Neural crest cell (in vitro differentiated cells): Measurements from ENCODE around the gene CPNE6. TPM values are rescaled to one million over a fixed set of nuclear protein-coding genes. Genes with fewer than 3 reads are reported as not detected.
"Not testable (repeated sequence)": the region's sequence is repeated elsewhere in the genome, so short reads cannot be mapped to it uniquely, and the experiment has no call there.

Source experiments
- DNase-seq: peaks from one replicate; pipeline ENCODE4 v3.0.0; 2021; ENCODE audit warnings: low read depth, mixed read lengths, low spot score
- H3K27ac Mint-ChIP-seq: one replicate; pipeline ENCODE4 v1.8.0; 2021; ENCODE audit warnings: mild to moderate bottlenecking, mixed read lengths; ENCODE audit not compliant: unreplicated experiment
- H3K27me3 Mint-ChIP-seq: 2 replicates; pipeline ENCODE4 v1.8.0; 2021; ENCODE audit warnings: low read depth, mild to moderate bottlenecking, mixed read lengths
- H3K36me3 Mint-ChIP-seq: 2 replicates; pipeline ENCODE4 v1.8.0; 2021; ENCODE audit warnings: low read depth, mild to moderate bottlenecking, mixed read lengths
- H3K4me1 Mint-ChIP-seq: 2 replicates; pipeline ENCODE4 v1.8.0; 2021; ENCODE audit warnings: mixed read lengths
- H3K4me3 Mint-ChIP-seq: one replicate; pipeline ENCODE4 v1.8.0; 2021; ENCODE audit warnings: mild to moderate bottlenecking, mixed read lengths
- H3K9me3 Mint-ChIP-seq: 2 replicates; pipeline ENCODE4 v1.8.0; 2021; ENCODE audit warnings: mixed read lengths
- total RNA-seq: library from RNA; stranded (reverse); gene quantifications from 2 replicates; pipeline ENCODE4 v1.2.1, GENCODE V29; 2021
- TF ChIP-seq, protein P1 (sequence below): fragments of 200-600 bp; sonication (generic); conservative IDR thresholded peaks from 2 replicates; pipeline ENCODE4 v1.5.0; 2021; ENCODE audit warnings: antibody characterized with exemption, mild to moderate bottlenecking

CPNE6 gene
- total RNA-seq, 1 donor from 2014 or later: not detected

DNA sequence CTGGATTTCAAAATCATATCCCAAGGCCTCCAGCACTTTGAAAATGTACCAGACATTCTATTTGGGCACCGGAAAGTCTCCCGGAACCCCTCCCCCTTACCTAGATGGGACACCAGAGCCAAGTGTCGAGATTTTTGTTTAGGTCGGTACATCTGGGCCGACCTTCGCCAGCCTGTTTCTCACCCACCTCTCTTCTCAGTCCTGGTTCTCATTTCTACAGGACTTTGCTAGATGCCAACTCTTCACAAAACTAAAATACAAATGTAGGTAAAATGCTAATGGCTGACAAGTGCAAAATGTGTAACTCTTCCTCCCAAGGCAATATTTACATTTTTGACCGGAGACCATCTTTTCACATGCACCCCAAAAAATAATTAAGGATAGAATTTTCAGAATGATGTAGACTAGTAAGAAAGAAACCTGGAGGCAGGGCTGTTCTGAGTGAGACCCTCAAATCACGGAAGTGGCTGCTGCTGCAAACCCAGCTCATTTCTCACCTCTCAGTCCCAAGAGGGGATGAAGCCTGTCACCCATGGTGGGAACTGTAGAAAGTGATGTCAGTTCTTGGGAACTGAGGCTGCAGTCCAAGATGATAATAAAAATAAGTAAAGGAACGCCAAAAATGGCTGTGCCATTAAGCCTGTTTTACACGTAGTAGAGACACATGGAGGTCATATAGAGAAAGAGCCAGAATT is 34.3 kb upstream of the CPNE6 start:
- H3K4me3 Mint-ChIP-seq: peak overlapping the region; percentile 93
- peaks cover 16% of the 10 kb centered on the region for H3K27me3 Mint-ChIP-seq
- not testable (repeated sequence) for H3K9me3 Mint-ChIP-seq, DNase-seq, H3K4me1 Mint-ChIP-seq, H3K36me3 Mint-ChIP-seq
- TF ChIP-seq, protein P1, sequence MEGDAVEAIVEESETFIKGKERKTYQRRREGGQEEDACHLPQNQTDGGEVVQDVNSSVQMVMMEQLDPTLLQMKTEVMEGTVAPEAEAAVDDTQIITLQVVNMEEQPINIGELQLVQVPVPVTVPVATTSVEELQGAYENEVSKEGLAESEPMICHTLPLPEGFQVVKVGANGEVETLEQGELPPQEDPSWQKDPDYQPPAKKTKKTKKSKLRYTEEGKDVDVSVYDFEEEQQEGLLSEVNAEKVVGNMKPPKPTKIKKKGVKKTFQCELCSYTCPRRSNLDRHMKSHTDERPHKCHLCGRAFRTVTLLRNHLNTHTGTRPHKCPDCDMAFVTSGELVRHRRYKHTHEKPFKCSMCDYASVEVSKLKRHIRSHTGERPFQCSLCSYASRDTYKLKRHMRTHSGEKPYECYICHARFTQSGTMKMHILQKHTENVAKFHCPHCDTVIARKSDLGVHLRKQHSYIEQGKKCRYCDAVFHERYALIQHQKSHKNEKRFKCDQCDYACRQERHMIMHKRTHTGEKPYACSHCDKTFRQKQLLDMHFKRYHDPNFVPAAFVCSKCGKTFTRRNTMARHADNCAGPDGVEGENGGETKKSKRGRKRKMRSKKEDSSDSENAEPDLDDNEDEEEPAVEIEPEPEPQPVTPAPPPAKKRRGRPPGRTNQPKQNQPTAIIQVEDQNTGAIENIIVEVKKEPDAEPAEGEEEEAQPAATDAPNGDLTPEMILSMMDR: peak; percentile 3
- peak overlapping the region; percentile 54 for H3K27ac Mint-ChIP-seq

- peaks cover 20% of the 10 kb centered on the region for H3K27me3 Mint-ChIP-seq
- TF ChIP-seq, protein P1: no peak
- DNase-seq: no peak
- H3K36me3 Mint-ChIP-seq: no peaks in the 10 kb centered on the region
- peaks cover 7% of the 10 kb centered on the region for H3K4me1 Mint-ChIP-seq
- H3K9me3 Mint-ChIP-seq: no peaks in the 10 kb centered on the region
- H3K4me3 Mint-ChIP-seq: no peak overlapping the region
- H3K27ac Mint-ChIP-seq: no peak overlapping the region
Observed at GRCh38 chr14:24037658-24038037, 33.7 kb upstream of the CPNE6 start.

GRCh38 chr14:24038686-24039085 is 32.7 kb upstream of the CPNE6 start:
- Mint-ChIP-seq H3K27me3 (peaks cover 23% of the 10 kb centered on the region), H3K27ac (no peak overlapping the region), H3K9me3 (no peaks in the 10 kb centered on the region), H3K4me1 (peaks cover 7% of the 10 kb centered on the region), H3K36me3 (no peaks in the 10 kb centered on the region), H3K4me3 (no peak overlapping the region)
- TF ChIP-seq, protein P1: no peak
- DNase-seq: no peak

DNA sequence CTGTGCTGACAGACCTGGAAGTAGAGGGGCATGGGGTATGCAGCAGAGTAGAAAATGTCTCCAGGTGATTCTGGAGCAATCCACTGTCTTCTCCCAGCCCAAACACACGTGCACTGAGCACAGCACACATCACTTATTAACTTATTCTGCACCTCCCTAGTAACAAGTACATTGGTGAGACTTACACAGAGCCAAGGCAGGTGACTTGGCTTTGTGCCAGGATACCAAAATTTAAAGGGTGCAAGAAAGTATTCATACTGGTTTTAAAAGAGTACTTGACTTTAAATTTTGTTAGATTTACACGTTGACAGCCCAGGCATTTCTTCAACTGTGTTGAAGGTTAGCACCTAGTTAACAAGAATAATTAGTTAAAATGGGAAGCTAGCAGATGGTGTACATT is 30.7 kb upstream of the CPNE6 start:
- DNase-seq: no peak
- Mint-ChIP-seq H3K27me3 (peaks cover 21% of the 10 kb centered on the region), H3K36me3 (no peaks in the 10 kb centered on the region), H3K27ac (no peak overlapping the region), H3K4me3 (no peak overlapping the region), H3K9me3 (no peaks in the 10 kb centered on the region), H3K4me1 (peaks cover 7% of the 10 kb centered on the region)
- TF ChIP-seq, protein P1: no peak

DNA sequence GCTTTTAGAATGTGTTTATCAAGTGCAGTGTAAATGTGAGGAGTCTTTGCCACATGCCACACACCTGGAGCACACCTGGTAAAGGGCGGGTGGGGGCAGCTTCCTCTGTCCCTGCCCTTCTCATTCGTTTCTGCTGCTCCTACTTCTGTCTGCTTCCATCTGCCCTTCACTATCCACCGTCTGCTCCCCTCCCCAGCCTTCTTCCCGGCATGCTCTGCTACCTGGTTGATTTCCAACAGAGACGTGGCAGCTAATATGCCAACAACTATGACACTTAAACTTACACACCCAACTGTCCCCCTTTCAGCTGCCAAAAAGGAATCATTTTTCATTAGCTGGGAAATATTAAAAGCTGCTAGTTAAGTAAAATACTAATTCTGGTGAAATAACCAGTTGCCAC is 28.6 kb upstream of the CPNE6 start:
- Mint-ChIP-seq H3K9me3 (no peaks in the 10 kb centered on the region), H3K36me3 (no peaks in the 10 kb centered on the region), H3K27ac (no peak overlapping the region)

GRCh38 chr14:24049002-24049401 is 22.4 kb upstream of the CPNE6 start:
- H3K4me3 Mint-ChIP-seq, DNase-seq, H3K36me3 Mint-ChIP-seq, H3K27ac Mint-ChIP-seq, H3K9me3 Mint-ChIP-seq: not testable (repeated sequence)
- peaks cover 31% of the 10 kb centered on the region for H3K27me3 Mint-ChIP-seq
- H3K4me1 Mint-ChIP-seq: peaks cover 14% of the 10 kb centered on the region

More for the DNA sequence above, 28.6 kb upstream of the CPNE6 start:
- Mint-ChIP-seq H3K4me1 (no peaks in the 10 kb centered on the region), H3K27me3 (peaks cover 26% of the 10 kb centered on the region), H3K4me3 (no peak overlapping the region)
- DNase-seq: no peak
- TF ChIP-seq, protein P1: no peak

DNA sequence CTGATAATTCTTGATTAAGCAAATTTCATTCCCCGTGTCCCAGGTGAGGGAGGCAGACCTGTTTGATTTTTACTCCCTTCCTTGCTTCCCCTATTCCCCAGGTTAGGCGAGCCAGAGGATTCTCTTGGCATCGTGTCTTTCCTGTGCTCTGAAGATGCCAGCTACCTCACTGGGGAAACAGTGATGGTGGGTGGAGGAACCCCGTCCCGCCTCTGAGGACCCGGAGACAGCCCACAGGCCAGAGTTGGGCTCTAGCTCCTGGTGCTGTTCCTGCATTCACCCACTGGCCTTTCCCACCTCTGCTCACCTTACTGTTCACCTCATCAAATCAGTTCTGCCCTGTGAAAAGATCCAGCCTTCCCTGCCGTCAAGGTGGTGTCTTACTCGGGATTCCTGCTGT is 20.6 kb upstream of the CPNE6 start:
- Mint-ChIP-seq H3K4me3 (peak overlapping the region; percentile 71), H3K27me3 (peaks cover 25% of the 10 kb centered on the region), H3K4me1 (peaks cover 14% of the 10 kb centered on the region)
- H3K36me3 Mint-ChIP-seq, H3K27ac Mint-ChIP-seq, DNase-seq, H3K9me3 Mint-ChIP-seq: not testable (repeated sequence)
